GM12878 (cell line): ENCODE results near the gene SLC38A5. TPM values are rescaled to one million over a fixed set of nuclear protein-coding genes. Genes with fewer than 3 reads are reported as not detected.

ENCODE experiments used
- ATAC-seq: fragments of 200-7000 bp; cut with Tn5 transposase; 3 replicates; pipeline ENCODE4 v1.9.1; 2020; ENCODE audit warnings: mild to moderate bottlenecking, moderate library complexity
- BruUV-seq: library from RNA; stranded (reverse); fragments of 400-500 nt; replicated peaks from 2 replicates; lab custom pipeline; 2021; lab: Mats Ljungman, UMichigan
- CTCF ChIA-PET: fragments of 300-600 bp; sonication (Branson Sonifier 250); formaldehyde crosslinking; extraction: SDS; loops from one replicate; lab custom pipeline; 2021; ENCODE audit warnings: inconsistent platforms; lab: Yijun Ruan, JAX
- POLR2A ChIA-PET: fragments of 350-600 bp; formaldehyde crosslinking; extraction: SDS; loops from one replicate; lab custom pipeline; 2021; ENCODE audit warnings: inconsistent platforms; lab: Charles Lee
- RAD21 ChIA-PET: fragments of 300-600 bp; sonication (Branson Sonifier 250); formaldehyde crosslinking; loops from one replicate; lab custom pipeline; 2023; ENCODE audit warnings: antibody characterized with exemption; ENCODE audit not compliant: unreplicated experiment; lab: Charles Lee
- SMC1A ChIA-PET: fragments of 300-600 bp; sonication (Branson Sonifier 250); formaldehyde crosslinking; loops from one replicate; lab custom pipeline; 2023; ENCODE audit not compliant: unreplicated experiment, uncharacterized antibody; lab: Charles Lee
- DNase-seq: peaks from one replicate; pipeline ENCODE4 v3.0.0-alpha.2; 2011; ENCODE audit warnings: low read depth, low spot score
- FAIRE-seq: peaks from 3 replicates; lab custom pipeline; 2011; peaks lifted over from hg19 to GRCh38; lab: Jason Lieb, UNC
- H2AFZ ChIP-seq: 2 replicates; pipeline ENCODE4 v1.6.0; 2011; ENCODE audit warnings: low read depth, low read length, control low read depth; ENCODE audit not compliant: control insufficient read depth
- H3K27ac ChIP-seq: 2 replicates; pipeline ENCODE4 v1.5.1; 2011; ENCODE audit warnings: control low read depth; ENCODE audit not compliant: control insufficient read depth, insufficient read depth
- H3K27me3 ChIP-seq, 2 experiments: replicated peaks in 1 of 2; 2 replicates each; pipeline versions ENCODE4 v1.6.0 to v1.6.1; 2011; ENCODE audit warnings: low read length in 1 of 2; ENCODE audit not compliant: control insufficient read depth in 2 of 2, insufficient read depth in 2 of 2
- H3K36me3 ChIP-seq, 2 experiments: 2 replicates each; pipeline ENCODE4 v1.5.1; 2011; ENCODE audit warnings: low read length in 1 of 2; ENCODE audit not compliant: control insufficient read depth in 2 of 2, insufficient read depth in 2 of 2
- H3K4me1 ChIP-seq: 2 replicates; pipeline ENCODE4 v1.6.1; 2011; ENCODE audit warnings: mild to moderate bottlenecking, low read length, moderate library complexity, mixed read lengths; ENCODE audit not compliant: control insufficient read depth, insufficient read depth
- H3K4me2 ChIP-seq: 2 replicates; pipeline ENCODE4 v1.6.0; 2011; ENCODE audit warnings: control low read depth; ENCODE audit not compliant: control insufficient read depth, insufficient read depth
- H3K4me3 ChIP-seq: fragments of 200-600 bp; sonication (generic); 2 replicates; pipeline ENCODE4 v1.5.1; 2016
- H3K79me2 ChIP-seq: 2 replicates; pipeline ENCODE4 v1.6.0; 2011; ENCODE audit warnings: low read length; ENCODE audit not compliant: control insufficient read depth, insufficient read depth
- H3K9ac ChIP-seq: 2 replicates; pipeline ENCODE4 v1.8.0; 2011; ENCODE audit warnings: low read length, control low read depth, mixed read lengths; ENCODE audit not compliant: control insufficient read depth, insufficient read depth
- H3K9me3 ChIP-seq: replicated peaks from 3 replicates; pipeline ENCODE4 v1.5.1; 2011; ENCODE audit warnings: mild to moderate bottlenecking, low read length; ENCODE audit not compliant: control insufficient read depth, insufficient read depth
- H4K20me1 ChIP-seq: 2 replicates; pipeline ENCODE4 v1.6.0; 2011; ENCODE audit not compliant: control insufficient read depth, insufficient read depth
- HDGF ChIP-seq: fragments of 450-650 bp; IDR thresholded peaks from 2 replicates; pipeline ENCODE4 v1.6.1; 2016; ENCODE audit warnings: antibody characterized with exemption
- LARP7 ChIP-seq: fragments of 450-650 bp; IDR thresholded peaks from 2 replicates; pipeline ENCODE4 v1.6.1; 2017; ENCODE audit warnings: mild to moderate bottlenecking
- ZNF592 ChIP-seq: fragments of 450-650 bp; IDR thresholded peaks from 2 replicates; pipeline ENCODE4 v1.6.1; 2017; ENCODE audit warnings: mild to moderate bottlenecking, moderate library complexity
- ZZZ3 ChIP-seq: IDR thresholded peaks from 2 replicates; pipeline ENCODE4 v1.6.1; 2011; ENCODE audit warnings: low read depth; ENCODE audit not compliant: control insufficient read depth, insufficient read length
- WGBS: methylation state at CpG from one replicate; pipeline ENCODE4 v1.1.6; 2016; ENCODE audit warnings: low lambda C conversion rate; ENCODE audit not compliant: insufficient replicate concordance, insufficient coverage; ENCODE audit errors: missing lambda C conversion rate; 5-methylcytosine and 5-hydroxymethylcytosine counted together
- in situ Hi-C: fragments of 300-500 bp; cut with MboI; formaldehyde crosslinking; loops from 9 replicates; pipeline ENCODE4 v1.14.3; 2018; ENCODE audit warnings: mixed read lengths
- intact Hi-C: fragments of 100-400 bp; cut with micrococcal nuclease; formaldehyde crosslinking; loops from one replicate; pipeline ENCODE4 v1.14.2; 2022; ENCODE audit not compliant: unreplicated experiment
- polyA plus RNA-seq, 11 experiments: library from polyadenylated mRNA; depleted of rRNA in 4 of 11; unstranded in 6 of 11; stranded (reverse) in 5 of 11; fragments of >200 nt; fragmentation: Nextera tagmentation in 4 of 11; fragmentation: Illumina TruSeq in 1 of 11; extraction: Ambion mirVana in 4 of 11; extraction: Trizol in 1 of 11; gene quantifications; 1 replicate in 1 of 11; 2 replicates in 10 of 11; pipeline versions ENCODE4 v1.2.1 to v1.2.3, GENCODE V29; 2011 to 2016; ENCODE audit warnings: inconsistent platforms in 2 of 11, missing spikeins in 2 of 11, low read depth in 1 of 11
- total RNA-seq, 4 experiments: library from RNA; depleted of rRNA in 3 of 4; stranded (reverse); fragments of >200 nt in 3 of 4; fragmentation: Illumina TruSeq in 1 of 4; extraction: Trizol in 1 of 4; gene quantifications; 2 replicates each; pipeline versions ENCODE4 v1.2.1 to v1.2.3, GENCODE V29; 2013 to 2021
- TF ChIP-seq, protein P1 (sequence below): fragments of 450-650 bp; formaldehyde crosslinking; IDR thresholded peaks from 2 replicates; pipeline ENCODE4 v1.4.0; 2022; ENCODE audit warnings: mild to moderate bottlenecking, moderate library complexity
- TF ChIP-seq, protein P2 (sequence below): fragments of 450-650 bp; IDR thresholded peaks from 2 replicates; pipeline ENCODE4 v1.6.1; 2018; ENCODE audit warnings: borderline replicate concordance, mild to moderate bottlenecking; ENCODE audit not compliant: partially characterized antibody

SLC38A5 gene
- total and polyA plus RNA-seq, 10 of the 15 experiments (the other 5 are each of a cell fraction or from before 2014, with no cell fraction given) = 4.2 to 108 (median 70.6) TPM

DNA sequence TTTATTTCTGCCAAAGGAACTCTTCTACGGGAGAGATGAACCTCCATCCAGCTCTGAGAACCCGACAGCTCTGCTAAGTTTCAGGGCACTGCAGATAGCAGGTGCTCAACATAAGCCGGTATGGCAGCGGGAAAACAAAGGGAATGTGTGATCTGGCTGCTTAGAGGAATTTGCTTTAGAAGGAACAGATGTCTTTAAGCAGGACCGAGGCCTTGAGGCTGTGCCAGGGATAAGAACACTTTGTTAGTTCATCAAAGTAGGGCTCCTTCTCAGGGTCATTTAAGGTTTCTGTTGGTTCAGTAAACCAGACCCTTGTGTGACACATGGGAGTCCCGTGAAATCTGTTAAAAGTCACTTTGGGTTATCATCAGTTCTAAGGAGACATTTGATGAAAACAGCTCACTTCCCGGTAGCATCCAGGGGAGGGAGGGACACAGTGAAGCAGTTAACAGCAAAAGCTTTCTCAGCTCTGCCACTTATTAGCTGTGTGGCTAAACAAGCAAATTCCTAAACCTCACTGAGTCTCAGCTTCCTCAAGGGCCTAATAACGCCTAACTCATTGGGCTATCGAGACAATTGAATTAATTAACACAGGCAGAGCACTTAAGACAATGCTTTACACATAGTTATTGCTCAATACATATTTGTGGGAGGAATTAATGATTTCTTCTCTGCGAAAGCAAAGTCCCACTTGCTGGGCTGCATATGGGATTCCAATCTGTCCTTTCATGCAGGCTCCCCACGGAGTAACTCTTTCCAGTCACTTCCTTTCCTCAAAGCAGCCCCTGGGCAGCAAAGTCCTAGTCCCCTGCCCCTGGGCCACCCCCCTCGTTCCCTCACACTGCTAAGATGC lies 3.0 kb upstream of the SLC38A5 start (continued):
- TF ChIP-seq, protein P1, sequence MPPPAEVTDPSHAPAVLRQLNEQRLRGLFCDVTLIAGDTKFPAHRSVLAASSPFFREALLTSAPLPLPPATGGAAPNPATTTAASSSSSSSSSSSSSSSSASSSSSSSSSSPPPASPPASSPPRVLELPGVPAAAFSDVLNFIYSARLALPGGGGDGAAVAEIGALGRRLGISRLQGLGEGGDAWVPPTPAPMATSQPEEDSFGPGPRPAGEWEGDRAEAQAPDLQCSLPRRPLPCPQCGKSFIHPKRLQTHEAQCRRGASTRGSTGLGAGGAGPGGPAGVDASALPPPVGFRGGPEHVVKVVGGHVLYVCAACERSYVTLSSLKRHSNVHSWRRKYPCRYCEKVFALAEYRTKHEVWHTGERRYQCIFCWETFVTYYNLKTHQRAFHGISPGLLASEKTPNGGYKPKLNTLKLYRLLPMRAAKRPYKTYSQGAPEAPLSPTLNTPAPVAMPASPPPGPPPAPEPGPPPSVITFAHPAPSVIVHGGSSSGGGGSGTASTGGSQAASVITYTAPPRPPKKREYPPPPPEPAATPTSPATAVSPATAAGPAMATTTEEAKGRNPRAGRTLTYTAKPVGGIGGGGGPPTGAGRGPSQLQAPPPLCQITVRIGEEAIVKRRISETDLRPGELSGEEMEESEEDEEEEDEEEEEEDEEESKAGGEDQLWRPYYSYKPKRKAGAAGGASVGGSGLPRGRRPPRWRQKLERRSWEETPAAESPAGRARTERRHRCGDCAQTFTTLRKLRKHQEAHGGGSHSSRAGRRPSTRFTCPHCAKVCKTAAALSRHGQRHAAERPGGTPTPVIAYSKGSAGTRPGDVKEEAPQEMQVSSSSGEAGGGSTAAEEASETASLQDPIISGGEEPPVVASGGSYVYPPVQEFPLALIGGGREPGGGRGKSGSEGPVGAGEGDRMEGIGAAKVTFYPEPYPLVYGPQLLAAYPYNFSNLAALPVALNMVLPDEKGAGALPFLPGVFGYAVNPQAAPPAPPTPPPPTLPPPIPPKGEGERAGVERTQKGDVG (CRISPR knock-in tag) = no peak
- TF ChIP-seq HDGF = no peak

- SMC1A ChIA-PET = interaction anchor here (0.7 kb wide), 1 partner anchor 474 kb away, joined by 3 read pairs; no protein-coding TSS in a partner anchor
- no peak for ATAC-seq
- no peaks in the 10 kb centered on the region for H3K27me3 ChIP-seq
- H3K4me1 ChIP-seq = peaks cover 6% of the 10 kb centered on the region
- no peak overlapping the region for H3K4me3 ChIP-seq
- no peak overlapping the region for H3K9ac ChIP-seq
- BruUV-seq = no TSS peak
- no peaks in the 10 kb centered on the region for H3K9me3 ChIP-seq
- FAIRE-seq = no peak
- no peak overlapping the region for H2AFZ ChIP-seq
- DNase-seq = no peak
- RAD21 ChIA-PET = no interaction called here
- H3K4me2 ChIP-seq = no peak overlapping the region
- CTCF ChIA-PET = no interaction called here
- intact Hi-C loops (loop anchor here (10.0 kb wide), 1 partner anchor 423 kb away; the partner anchor contains the start of genes PQBP1 and TIMM17B), in situ Hi-C loops (no loop called here)
- H3K36me3 ChIP-seq = no peaks in the 10 kb centered on the region
- H3K79me2 ChIP-seq = peaks cover 35% of the 10 kb centered on the region
- H3K27ac ChIP-seq = no peak overlapping the region
- no peaks in the 10 kb centered on the region for H4K20me1 ChIP-seq
- POLR2A ChIA-PET = no interaction called here
- WGBS = 86% methylated on average over 8 of the region's 9 CpGs
- TF ChIP-seq ZNF592 (no peak), ZZZ3 (no peak), LARP7 (no peak)
- TF ChIP-seq, protein P2, sequence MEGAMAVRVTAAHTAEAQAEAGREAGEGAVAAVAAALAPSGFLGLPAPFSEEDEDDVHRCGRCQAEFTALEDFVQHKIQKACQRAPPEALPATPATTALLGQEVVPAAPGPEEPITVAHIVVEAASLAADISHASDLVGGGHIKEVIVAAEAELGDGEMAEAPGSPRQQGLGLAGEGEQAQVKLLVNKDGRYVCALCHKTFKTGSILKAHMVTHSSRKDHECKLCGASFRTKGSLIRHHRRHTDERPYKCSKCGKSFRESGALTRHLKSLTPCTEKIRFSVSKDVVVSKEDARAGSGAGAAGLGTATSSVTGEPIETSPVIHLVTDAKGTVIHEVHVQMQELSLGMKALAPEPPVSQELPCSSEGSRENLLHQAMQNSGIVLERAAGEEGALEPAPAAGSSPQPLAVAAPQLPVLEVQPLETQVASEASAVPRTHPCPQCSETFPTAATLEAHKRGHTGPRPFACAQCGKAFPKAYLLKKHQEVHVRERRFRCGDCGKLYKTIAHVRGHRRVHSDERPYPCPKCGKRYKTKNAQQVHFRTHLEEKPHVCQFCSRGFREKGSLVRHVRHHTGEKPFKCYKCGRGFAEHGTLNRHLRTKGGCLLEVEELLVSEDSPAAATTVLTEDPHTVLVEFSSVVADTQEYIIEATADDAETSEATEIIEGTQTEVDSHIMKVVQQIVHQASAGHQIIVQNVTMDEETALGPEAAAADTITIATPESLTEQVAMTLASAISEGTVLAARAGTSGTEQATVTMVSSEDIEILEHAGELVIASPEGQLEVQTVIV = no peak
Measured at GRCh38 chrX:48472225-48472624, 2.2 kb upstream of the SLC38A5 start.
